Bronchial epithelial cell (primary cell): Measurements from ENCODE around the gene BCAS4. TPM values are rescaled to one million over a fixed set of nuclear protein-coding genes. Genes with fewer than 3 reads are reported as not detected.
"Not testable (repeated sequence)": the region's sequence is repeated elsewhere in the genome, so short reads cannot be mapped to it uniquely, and the experiment has no call there.

Experiments
- DNase-seq: peaks from one replicate; pipeline ENCODE4 v3.0.0-alpha.2; 2010; ENCODE audit warnings: low read depth
- FAIRE-seq: peaks from 2 replicates; lab custom pipeline; 2011; peaks lifted over from hg19 to GRCh38; lab: Jason Lieb, UNC
- H3K27me3 ChIP-seq: 2 replicates; pipeline ENCODE4 v1.5.1; 2011; ENCODE audit warnings: low read length; ENCODE audit not compliant: control insufficient read depth, insufficient read depth
- H3K36me3 ChIP-seq: 2 replicates; pipeline ENCODE4 v1.5.1; 2011; ENCODE audit warnings: low read length; ENCODE audit not compliant: control insufficient read depth, insufficient read depth
- H3K4me3 ChIP-seq: 2 replicates; pipeline ENCODE4 v1.5.1; 2011; ENCODE audit warnings: mild to moderate bottlenecking, low read depth, low read length, control low read depth
- CTCF ChIP-seq: IDR thresholded peaks from 2 replicates; pipeline ENCODE4 v1.5.1; 2011; ENCODE audit warnings: mild to moderate bottlenecking, moderate library complexity, low read length, control low read depth, inconsistent platforms; ENCODE audit not compliant: insufficient read depth, severe bottlenecking
- total RNA-seq: library from RNA; depleted of rRNA; stranded (reverse); fragments of >200 nt; gene quantifications from 2 replicates; pipeline ENCODE4 v1.2.1, GENCODE V29; 2014

BCAS4 gene
- total RNA-seq, 1 donor from 2014 or later = 5.5 TPM

GRCh38 chr20:50762045-50762422 lies 32.8 kb upstream of the BCAS4 start:
- Histone ChIP-seq H3K27me3 (no peaks in the 10 kb centered on the region), H3K4me3 (no peak overlapping the region), H3K36me3 (no peaks in the 10 kb centered on the region)
- TF ChIP-seq CTCF = no peak
- FAIRE-seq (no peak), DNase-seq (no peak)

GRCh38 chr20:50762435-50763220 lies 32.2 kb upstream of the BCAS4 start:
- Histone ChIP-seq H3K27me3 (no peaks in the 10 kb centered on the region), H3K36me3 (no peaks in the 10 kb centered on the region), H3K4me3 (no peak overlapping the region)
- DNase-seq (peak; percentile 76), FAIRE-seq (no peak)
- no peak for TF ChIP-seq CTCF

GRCh38 chr20:50763550-50764458 lies 31.1 kb upstream of the BCAS4 start:
- not testable (repeated sequence) for H3K27me3 ChIP-seq, FAIRE-seq, H3K36me3 ChIP-seq, H3K4me3 ChIP-seq, DNase-seq

- H3K27me3 ChIP-seq, H3K36me3 ChIP-seq, FAIRE-seq, DNase-seq, H3K4me3 ChIP-seq: not testable (repeated sequence)
These were observed 29.6 kb upstream of the BCAS4 start for GRCh38 chr20:50765251-50765650.

- TF ChIP-seq CTCF = no peak
- DNase-seq (no peak), FAIRE-seq (no peak)
- H3K36me3 ChIP-seq = no peaks in the 10 kb centered on the region
- H3K27me3 ChIP-seq = no peaks in the 10 kb centered on the region
- H3K4me3 ChIP-seq = no peak overlapping the region
These were observed 29.2 kb upstream of the BCAS4 start for GRCh38 chr20:50765674-50766073.

GRCh38 chr20:50766955-50767809 lies 27.7 kb upstream of the BCAS4 start:
- H3K4me3 ChIP-seq, DNase-seq, FAIRE-seq, H3K36me3 ChIP-seq, H3K27me3 ChIP-seq: not testable (repeated sequence)

GRCh38 chr20:50768991-50769390 lies 25.9 kb upstream of the BCAS4 start:
- FAIRE-seq, H3K27me3 ChIP-seq, DNase-seq, H3K36me3 ChIP-seq, H3K4me3 ChIP-seq: not testable (repeated sequence)

GRCh38 chr20:50769551-50770085 lies 25.2 kb upstream of the BCAS4 start:
- not testable (repeated sequence) for DNase-seq, H3K36me3 ChIP-seq, H3K4me3 ChIP-seq, FAIRE-seq, H3K27me3 ChIP-seq

GRCh38 chr20:50771419-50772080 lies 23.3 kb upstream of the BCAS4 start:
- H3K27me3 ChIP-seq, H3K36me3 ChIP-seq, FAIRE-seq, DNase-seq, H3K4me3 ChIP-seq: not testable (repeated sequence)
